ENCODE results near the gene NNAT.

DNA sequence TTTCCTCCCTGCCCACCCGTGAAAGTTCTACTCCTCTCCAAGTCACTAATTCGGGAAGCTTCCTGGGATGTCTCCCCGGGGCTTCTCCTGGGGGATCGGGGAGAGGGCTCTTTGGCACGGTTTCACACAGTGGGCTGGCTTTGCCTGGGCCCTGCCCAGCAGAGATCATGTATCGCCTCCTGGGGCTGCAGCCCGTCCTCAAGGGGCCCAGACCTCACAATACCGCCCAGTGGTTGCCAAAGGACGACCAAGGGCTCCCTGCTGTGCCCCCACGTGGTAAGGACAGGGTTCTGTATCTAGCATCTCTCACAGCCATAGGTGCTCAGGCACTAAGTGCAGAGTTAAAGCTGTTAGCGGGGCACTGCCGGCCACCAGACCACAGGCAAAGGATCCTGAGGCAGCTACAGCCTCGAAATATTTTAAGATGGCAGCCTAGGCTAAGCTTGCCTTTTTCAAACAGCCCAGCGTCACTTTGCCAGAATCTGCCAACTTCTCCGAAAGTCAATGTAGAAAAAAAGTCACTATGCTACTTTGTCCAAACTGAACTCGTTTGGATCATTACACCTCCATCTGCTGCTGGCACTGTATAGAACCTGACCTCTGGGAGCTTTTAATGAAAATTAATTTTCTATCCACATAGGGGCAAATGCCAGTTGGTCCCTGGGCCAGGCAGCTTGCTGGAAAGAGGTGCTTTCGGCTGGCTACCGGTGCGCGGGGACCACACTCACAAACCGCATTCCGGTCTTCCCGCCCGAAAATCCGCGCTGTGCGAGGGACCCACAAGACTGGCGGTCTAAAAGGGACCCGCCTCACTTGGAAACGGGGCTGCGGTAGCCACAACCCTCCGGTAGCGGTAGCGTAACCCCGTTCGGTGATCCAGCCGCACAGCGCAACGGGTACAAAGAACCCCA lies 1.3 kb upstream of the NNAT start:
- TF ChIP-seq ZFX (IDR thresholded peaks at IDR 0.05) (no peak), CTCF (conservative IDR thresholded peaks at IDR 0.05) (no peak; the same call in 1 of the 2 replicates)
